Immature natural killer cell (primary cell): Measurements from ENCODE around the gene SNX12. TPM values are rescaled to one million over a fixed set of nuclear protein-coding genes. Genes with fewer than 3 reads are reported as not detected.

Source experiments
- polyA plus RNA-seq, 3 donors: library from polyadenylated mRNA; unstranded; fragments of 300-500 nt; fragmentation: Illumina TruSeq; gene quantifications; one replicate each; pipeline ENCODE4 v1.2.3, GENCODE V29; 2021

Gene SNX12
- polyA plus RNA-seq, 3 donors from 2014 or later = 5.3 to 9.2 (median 5.9) TPM

Other genes starting within 250 kb of the SNX12 start
- gene TEX11, start 159.6 kb downstream of the SNX12 start, polyA plus RNA-seq = not detected
- gene SLC7A3, start 137.2 kb downstream of the SNX12 start, polyA plus RNA-seq = not detected
- 1 to 10 TPM; 1.8 to 6.5 (median 2.9) TPM for gene FOXO4, start 27.5 kb upstream of the SNX12 start, polyA plus RNA-seq
- 10 to 100 TPM in 1 of 3 donors, 1 to 10 TPM in 1, not detected in 1; 5.6 to 15.2 TPM for gene CXorf65, start 38.4 kb upstream of the SNX12 start, polyA plus RNA-seq
- 1,000 to 10,000 TPM; 1,102 to 1,755 (median 1,598) TPM for gene IL2RG, start 43.2 kb upstream of the SNX12 start, polyA plus RNA-seq
- gene MED12, start 50.3 kb upstream of the SNX12 start, polyA plus RNA-seq = 10 to 100 TPM in 1 of 3 donors, 1 to 10 TPM in 1, not detected in 1; 8.6 to 21.5 TPM
- gene NLGN3, start 76.5 kb upstream of the SNX12 start, polyA plus RNA-seq = under 1 TPM in 2 of 3 donors, not detected in 1; 0.07 to 0.08 TPM
- gene GJB1, start 154.9 kb upstream of the SNX12 start, polyA plus RNA-seq = not detected
- 1 to 10 TPM; 3.0 to 5.6 (median 5.0) TPM for gene ZMYM3, start 185.8 kb upstream of the SNX12 start, polyA plus RNA-seq
- 100 to 1,000 TPM; 150 to 230 (median 188) TPM for gene NONO, start 215.3 kb upstream of the SNX12 start, polyA plus RNA-seq
- not detected for gene ITGB1BP2, start 233.4 kb upstream of the SNX12 start, polyA plus RNA-seq